Tongue (tissue), 2 donors: ENCODE results near the gene SEPTIN6. TPM values are rescaled to one million over a fixed set of nuclear protein-coding genes. Genes with fewer than 3 reads are reported as not detected.

ENCODE experiments used
- DNase-seq: peaks from one replicate; pipeline ENCODE4 v3.0.0-alpha.2; 2015
- total RNA-seq: library from RNA; depleted of rRNA; stranded (reverse); fragments of >200 nt; gene quantifications from one replicate; pipeline ENCODE4 v1.2.3, GENCODE V29; 2014

Gene SEPTIN6
- total RNA-seq: 17.8 TPM

DNA sequence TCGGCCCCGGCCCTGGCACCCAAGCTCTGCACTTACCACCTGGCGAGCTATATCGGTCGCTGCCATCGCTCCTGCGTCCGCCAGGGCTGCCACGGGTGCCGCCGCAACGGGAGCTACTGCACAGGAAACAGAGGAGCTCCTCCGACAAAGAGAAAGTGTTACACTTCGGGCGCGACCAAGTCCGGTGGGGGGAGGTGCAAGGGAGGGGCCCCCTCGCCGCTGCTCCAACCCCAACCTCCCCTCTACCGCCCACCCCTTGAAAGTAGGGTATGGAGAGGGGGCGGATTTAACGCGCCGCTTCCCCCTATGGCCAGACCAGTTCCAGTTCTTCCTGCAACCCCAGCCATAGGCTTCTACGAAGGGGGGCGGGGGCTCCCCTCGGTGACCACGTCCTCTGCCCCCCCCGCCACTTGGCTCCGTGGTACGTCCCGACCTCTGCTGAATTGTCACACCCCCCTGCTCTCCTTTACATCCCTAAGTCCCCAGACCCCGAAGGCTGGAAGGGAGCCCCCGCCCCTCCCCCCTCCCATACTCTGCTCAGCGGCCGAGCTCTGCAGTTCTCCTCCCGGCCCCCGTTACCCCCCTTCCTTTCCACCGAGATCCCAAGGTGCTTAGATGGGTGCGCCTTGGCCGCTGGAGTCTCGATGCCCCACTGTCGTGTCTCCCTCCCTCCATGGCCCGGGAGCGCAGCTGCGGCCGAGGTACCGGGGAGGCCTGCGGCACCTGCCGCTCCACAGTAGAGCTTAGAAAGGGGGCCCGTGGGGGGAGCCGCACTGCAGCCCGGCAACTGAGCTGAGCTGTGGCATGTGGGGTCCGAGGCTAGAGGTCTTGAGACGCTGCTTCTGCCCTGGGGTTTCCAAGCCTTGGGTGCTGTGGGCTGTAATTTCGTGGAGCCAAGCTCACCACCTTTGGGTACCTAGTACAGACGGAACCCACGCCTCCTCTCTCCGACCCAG, at the start of gene SEPTIN6:
Gene SEPTIN6, minus strand, starts transcription at position 129 of the 956 bp plus-strand sequence. Its CDS starts 63 bp downstream, at position 66.
- peak; percentile 79 for DNase-seq

- no peak for DNase-seq
Observed at GRCh38 chrX:119738742-119739141, 45.8 kb upstream of the SEPTIN6 start.

GRCh38 chrX:119736206-119736764, 43.3 kb upstream of the SEPTIN6 start:
- no peak for DNase-seq

GRCh38 chrX:119735467-119735866, 42.5 kb upstream of the SEPTIN6 start:
- DNase-seq: peak; percentile 66

GRCh38 chrX:119734897-119735339, 42.0 kb upstream of the SEPTIN6 start:
- DNase-seq: peak; percentile 53

GRCh38 chrX:119729408-119730201, 36.6 kb upstream of the SEPTIN6 start:
- peak; percentile 69 for DNase-seq

- no peak for DNase-seq
Observed at GRCh38 chrX:119728487-119728886, 35.5 kb upstream of the SEPTIN6 start.

- no peak for DNase-seq
Observed at GRCh38 chrX:119726900-119727555, 34.1 kb upstream of the SEPTIN6 start.

DNA sequence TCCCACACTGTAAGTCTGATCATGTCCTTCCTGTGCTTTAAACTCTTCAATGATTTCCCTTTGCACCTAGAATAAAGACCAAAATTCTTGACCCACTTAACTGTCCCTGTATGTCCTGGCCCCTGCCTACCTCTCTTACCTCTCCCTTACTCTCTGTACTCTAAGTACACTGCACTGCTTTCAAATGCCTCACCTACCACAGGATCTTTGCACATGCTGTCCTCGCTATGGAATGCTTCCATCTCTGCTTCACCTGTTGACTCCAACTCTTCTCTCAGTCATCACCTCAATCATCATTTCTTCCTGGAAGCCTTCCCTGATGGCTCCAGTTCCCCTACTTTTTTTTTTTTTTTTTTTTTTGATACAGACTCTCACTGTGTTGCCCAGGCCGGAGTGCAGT, 29.0 kb upstream of the SEPTIN6 start:
- no peak for DNase-seq

DNA sequence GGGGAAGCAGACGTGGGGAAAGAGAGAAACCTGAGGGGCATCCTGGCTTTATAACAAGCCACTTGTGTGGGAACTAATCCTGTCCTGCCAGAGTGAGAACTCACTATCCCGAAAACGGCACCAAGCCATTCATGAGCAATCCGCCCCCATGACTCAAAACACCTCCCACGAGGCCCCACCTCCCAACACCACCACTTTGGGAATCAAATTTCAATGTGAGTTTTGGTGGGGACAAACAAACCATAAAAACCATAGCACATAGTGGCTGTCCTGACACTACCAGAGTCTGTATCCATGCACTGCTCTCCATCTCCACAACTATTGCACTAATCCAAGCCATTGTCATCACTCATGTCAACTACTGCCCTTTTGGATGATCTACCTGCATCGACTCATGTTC, 28.5 kb upstream of the SEPTIN6 start:
- DNase-seq: no peak

GRCh38 chrX:119709630-119710029, 16.7 kb upstream of the SEPTIN6 start:
- no peak for DNase-seq

- no peak for DNase-seq
Observed at GRCh38 chrX:119708936-119709335, 16.0 kb upstream of the SEPTIN6 start.

DNA sequence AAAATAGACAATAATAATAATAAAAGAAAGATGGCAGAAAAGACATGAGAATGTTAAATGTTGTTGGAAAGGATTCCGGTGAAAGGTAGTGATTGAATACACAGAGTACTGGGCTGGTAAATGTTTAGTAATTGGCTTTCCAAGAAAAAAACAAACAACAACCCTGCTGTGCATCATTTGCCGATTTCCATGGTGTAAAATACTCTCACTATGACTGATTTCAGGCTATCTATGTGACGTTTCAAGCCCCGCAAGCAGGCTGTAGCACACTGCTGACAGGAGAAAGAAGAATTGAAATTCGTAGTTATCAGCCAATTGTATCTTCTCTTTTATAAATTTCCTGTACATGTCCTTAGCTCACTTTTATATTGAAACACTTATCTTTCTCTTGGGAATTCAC, 13.6 kb upstream of the SEPTIN6 start:
- DNase-seq: no peak

DNA sequence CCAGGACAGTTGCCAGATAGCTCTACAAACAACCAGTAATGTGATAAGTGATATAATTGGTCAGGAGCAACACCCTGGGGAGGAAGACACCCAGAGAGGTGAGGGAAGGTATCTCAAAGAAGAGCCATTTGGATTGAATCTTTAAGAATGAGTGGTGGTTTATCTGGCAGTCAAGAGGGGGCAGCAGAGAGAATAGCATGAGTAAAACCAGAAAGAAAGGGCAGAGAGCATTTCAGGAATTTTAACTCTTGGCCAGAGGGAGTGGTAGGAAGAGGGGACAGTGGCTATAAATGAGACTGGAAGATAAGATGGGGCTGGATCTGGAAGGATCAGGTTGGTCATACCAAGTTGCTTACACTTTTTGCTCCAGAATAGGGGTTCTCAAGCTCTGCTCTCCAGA, 5.9 kb upstream of the SEPTIN6 start:
- DNase-seq: peak; percentile 71

DNA sequence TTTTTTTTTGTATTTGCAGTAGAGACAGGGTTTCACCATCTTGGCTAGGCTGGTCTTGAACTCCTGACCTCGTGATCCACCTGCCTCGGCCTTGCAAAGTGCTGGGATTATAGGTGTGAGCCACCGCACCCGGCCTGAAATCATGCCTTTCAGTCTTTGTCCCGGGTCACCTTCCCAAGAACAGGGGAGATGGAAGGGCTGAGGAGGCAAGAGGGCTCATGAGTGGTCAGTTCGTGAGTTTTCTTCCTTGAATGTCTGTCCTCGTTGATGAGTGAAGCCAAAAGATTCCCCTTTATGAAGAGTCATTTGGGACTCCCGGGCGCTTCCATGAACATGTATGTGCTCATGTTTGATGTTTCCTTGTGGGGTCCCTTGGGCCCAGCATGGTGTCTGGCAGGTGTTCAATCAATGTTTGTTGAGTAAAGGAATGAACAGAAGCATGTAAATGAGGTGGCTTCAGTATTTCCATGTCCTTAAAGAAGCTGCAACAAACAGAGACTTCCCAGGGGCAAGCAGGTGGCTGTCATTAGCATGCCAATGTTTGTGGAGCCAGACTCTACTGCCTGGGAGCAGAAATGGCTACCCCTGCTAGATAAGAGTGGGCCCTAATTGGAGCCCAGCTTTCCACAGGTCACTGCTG, 3.4 kb upstream of the SEPTIN6 start:
- DNase-seq: no peak

- no peak for DNase-seq
Observed at GRCh38 chrX:119695535-119696050, 2.6 kb upstream of the SEPTIN6 start.

GRCh38 chrX:119694601-119695534, 1.9 kb upstream of the SEPTIN6 start:
- DNase-seq: no peak

- no peak for DNase-seq
Observed at GRCh38 chrX:119693996-119694451, 1.1 kb upstream of the SEPTIN6 start.

DNA sequence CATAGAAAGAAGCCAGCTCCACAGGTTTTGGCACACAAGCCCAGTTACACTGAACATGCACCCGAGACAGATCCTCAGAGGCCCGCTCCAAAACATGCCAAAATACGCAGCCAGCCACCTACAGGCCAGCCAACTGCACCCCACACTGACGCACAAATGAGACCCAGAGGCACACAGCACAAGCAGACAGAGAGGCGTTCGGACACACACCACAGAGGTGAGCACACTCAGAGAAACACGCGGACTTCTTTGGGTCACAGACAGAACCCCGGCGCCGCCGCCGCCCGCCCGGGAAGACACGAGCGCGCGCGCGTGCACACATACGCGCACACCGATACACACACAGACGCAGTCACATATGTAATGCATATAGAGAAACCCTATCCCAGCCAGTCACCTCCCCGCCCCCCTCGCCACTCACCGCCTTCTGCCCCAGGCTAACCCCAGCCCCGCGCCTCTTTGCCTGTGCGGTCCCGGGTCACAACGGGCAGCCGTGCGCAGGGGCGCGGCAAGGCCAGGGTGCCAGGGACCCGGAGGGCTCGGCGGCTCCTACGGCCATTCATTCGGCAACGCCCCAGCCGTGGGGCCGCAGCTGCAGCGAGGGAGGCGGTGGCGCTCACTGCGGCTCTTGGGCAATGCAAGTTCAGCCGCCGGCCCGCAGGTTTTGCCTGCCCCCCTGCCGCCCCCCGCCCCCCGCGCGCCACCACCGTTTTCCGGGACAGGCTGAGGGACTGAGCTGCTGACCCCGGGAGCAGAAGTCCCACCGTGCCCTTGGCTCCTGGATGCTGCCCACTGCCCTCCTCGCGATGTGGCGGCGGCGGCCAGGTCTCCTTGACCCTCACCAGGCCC, 553 bp downstream of the SEPTIN6 start:
- peak; percentile 54 for DNase-seq
